GM12892 (cell line): ENCODE results near the gene INAFM1.
"Not testable (repeated sequence)": the region's sequence is repeated elsewhere in the genome, so short reads cannot be mapped to it uniquely, and the experiment has no call there.

Experiments used
- POLR2A ChIP-seq: IDR thresholded peaks from 2 replicates; pipeline ENCODE4 v1.6.1; 2011; ENCODE audit warnings: low read depth, low read length, control low read depth
- POLR2AphosphoS5 ChIP-seq: IDR thresholded peaks from 2 replicates; pipeline ENCODE4 v1.6.1; 2011; ENCODE audit warnings: low read depth, low read length, control low read depth
- TAF1 ChIP-seq: IDR thresholded peaks from 2 replicates; pipeline ENCODE4 v1.6.1; 2011; ENCODE audit warnings: low read depth, mild to moderate bottlenecking, control low read depth, low read length, borderline replicate concordance

GRCh38 chr19:47253016-47253415 lies 21.7 kb upstream of the INAFM1 start:
- not testable (repeated sequence) for TF ChIP-seq TAF1, POLR2AphosphoS5, POLR2A
